ENCODE results near the gene CPSF4L.

Gene CPSF4L

GRCh38 chr17:73285916-73286862, 24.5 kb upstream of the CPSF4L start:
- ChIA-PET POLR2A (no interaction called here), CTCF (no interaction called here)
- H3K4me1 ChIP-seq (ENCODE audit: control insufficient read depth, insufficient read depth, low read length): peaks cover 10% of the 10 kb centered on the region
- H3K27ac ChIP-seq (ENCODE audit: extremely low read depth, low read depth, low read length): no peak overlapping the region
- TF ChIP-seq ZBTB21 (tag by site-specific recombination; IDR thresholded peaks at IDR 0.05) (no peak), ZNF530 (tag by site-specific recombination; IDR thresholded peaks at IDR 0.05; ENCODE audit: low read depth) (no peak), MEIS1 (CRISPR knock-in tag; IDR thresholded peaks at IDR 0.05; ENCODE audit: borderline replicate concordance) (no peak), ZNF521 (tag by site-specific recombination; IDR thresholded peaks at IDR 0.05) (no peak), ZNF155 (tag by site-specific recombination; IDR thresholded peaks at IDR 0.05) (no peak), ZSCAN30 (tag by site-specific recombination; IDR thresholded peaks at IDR 0.05) (no peak), ZIC2 (tag by site-specific recombination; IDR thresholded peaks at IDR 0.05) (no peak), PRDM2 (tag by site-specific recombination; IDR thresholded peaks at IDR 0.05; ENCODE audit: borderline replicate concordance) (no peak), ZNF266 (tag by site-specific recombination; IDR thresholded peaks at IDR 0.05; ENCODE audit: low read depth) (no peak), ZNF350 (tag by site-specific recombination; IDR thresholded peaks at IDR 0.05) (no peak), ZNF747 (tag by site-specific recombination; IDR thresholded peaks at IDR 0.05) (no peak), ZNF121 (tag by site-specific recombination; IDR thresholded peaks at IDR 0.05) (no peak)
- no peaks in the 10 kb centered on the region for H3K9me3 ChIP-seq (ENCODE audit: control insufficient read depth, insufficient read depth, low read depth, low read length)
- peaks cover 0 to 23% of the 10 kb centered on the region in 2 experiments; a peak in 1 of 3 replicates for H3K36me3 ChIP-seq (ENCODE audit: control insufficient read depth in 2 of 2, insufficient read depth in 1 of 2, low read length in 2 of 2)
- no peak overlapping the region for H3K4me3 ChIP-seq (ENCODE audit: low read depth, low read length)

GRCh38 chr17:73285603-73285908, 23.9 kb upstream of the CPSF4L start:
- H3K4me1 ChIP-seq (ENCODE audit: control insufficient read depth, insufficient read depth, low read length): peaks cover 10% of the 10 kb centered on the region
- H3K36me3 ChIP-seq (ENCODE audit: control insufficient read depth in 2 of 2, insufficient read depth in 1 of 2, low read length in 2 of 2): peaks cover 0 to 23% of the 10 kb centered on the region in 2 experiments; a peak in 1 of 3 replicates
- CTCF ChIA-PET: no interaction called here
- H3K9me3 ChIP-seq (ENCODE audit: control insufficient read depth, insufficient read depth, low read depth, low read length): no peaks in the 10 kb centered on the region
- no peak overlapping the region for H3K27ac ChIP-seq (ENCODE audit: extremely low read depth, low read depth, low read length)
- no peak overlapping the region for H3K4me3 ChIP-seq (ENCODE audit: low read depth, low read length)
- POLR2A ChIA-PET: no interaction called here
- TF ChIP-seq ZBTB1 (tag by site-specific recombination; IDR thresholded peaks at IDR 0.05) (no peak), PRDM4 (tag by site-specific recombination; IDR thresholded peaks at IDR 0.05) (no peak), ZNF555 (tag by site-specific recombination; conservative IDR thresholded peaks at IDR 0.05) (no peak), ZNF350 (tag by site-specific recombination; IDR thresholded peaks at IDR 0.05) (no peak), KLF7 (tag by site-specific recombination; IDR thresholded peaks at IDR 0.05; ENCODE audit: borderline replicate concordance) (no peak), ZNF239 (tag by site-specific recombination; IDR thresholded peaks at IDR 0.05) (no peak), ZNF24 (tag by site-specific recombination; IDR thresholded peaks at IDR 0.05) (no peak), KLF1 (tag by site-specific recombination; IDR thresholded peaks at IDR 0.05) (no peak), KLF8 (tag by site-specific recombination; IDR thresholded peaks at IDR 0.05) (no peak), ZNF221 (tag by site-specific recombination; IDR thresholded peaks at IDR 0.05; ENCODE audit: borderline replicate concordance) (no peak), ZNF416 (tag by site-specific recombination; IDR thresholded peaks at IDR 0.05) (no peak), ZNF157 (tag by site-specific recombination; IDR thresholded peaks at IDR 0.05) (no peak), EGR2 (tag by site-specific recombination; IDR thresholded peaks at IDR 0.05; ENCODE audit: low read depth) (no peak), ZSCAN4 (tag by site-specific recombination; IDR thresholded peaks at IDR 0.05) (no peak), ZNF140 (tag by site-specific recombination; IDR thresholded peaks at IDR 0.05) (no peak), ZNF510 (tag by site-specific recombination; IDR thresholded peaks at IDR 0.05; ENCODE audit: insufficient replicate concordance) (no peak)
